Tibial artery (tissue), 4 donors: ENCODE results near the gene APOH.

Experiments
- DNase-seq, 2 donors: peaks; one replicate each; pipeline ENCODE4 v3.0.0-alpha.2; 2019
- H3K27ac ChIP-seq, 2 donors: fragments of 200-600 bp; sonication (generic) in 1 of 2; 1 replicate in 1 of 2; 2 replicates in 1 of 2; pipeline ENCODE4 v1.5.1; 2018 to 2019; ENCODE audit warnings: mild to moderate bottlenecking in 1 of 2
- H3K27me3 ChIP-seq, 2 donors: fragments of 200-600 bp; sonication (generic) in 1 of 2; one replicate each; pipeline versions ENCODE4 v1.5.1 to v1.6.0; 2016 to 2019
- H3K36me3 ChIP-seq, 3 donors: fragments of 200-600 bp; sonication (generic) in 2 of 3; one replicate each; pipeline ENCODE4 v1.5.1; 2016 to 2019; ENCODE audit warnings: mild to moderate bottlenecking in 2 of 3
- H3K4me1 ChIP-seq, 4 donors: fragments of 200-600 bp; sonication (generic) in 2 of 4; 1 replicate in 3 of 4; 2 replicates in 1 of 4; pipeline ENCODE4 v1.5.1; 2016 to 2019
- H3K4me3 ChIP-seq, 2 donors: fragments of 200-600 bp; sonication (generic) in 1 of 2; 1 replicate in 1 of 2; 2 replicates in 1 of 2; pipeline ENCODE4 v1.5.1; 2018 to 2019; ENCODE audit warnings: mild to moderate bottlenecking in 2 of 2
- H3K9me3 ChIP-seq, 3 donors: fragments of 200-600 bp; sonication (generic) in 1 of 3; one replicate each; pipeline ENCODE4 v1.5.1; 2016 to 2019
- intact Hi-C: fragments of 100-400 bp; cut with DNase I; formaldehyde crosslinking; loops from one replicate; pipeline ENCODE4 v1.15.0; 2023; ENCODE audit warnings: low total_unique reads
- TF ChIP-seq, protein P1 (sequence below), 2 experiments: fragments of 200-600 bp in 1 of 2; fragments of 450-650 bp in 1 of 2; IDR thresholded peaks; one replicate each; pipeline ENCODE4 v1.5.1; 2017 to 2019; ENCODE audit warnings: antibody characterized with exemption in 2 of 2, mild to moderate bottlenecking in 1 of 2, moderate library complexity in 1 of 2

APOH gene

DNA sequence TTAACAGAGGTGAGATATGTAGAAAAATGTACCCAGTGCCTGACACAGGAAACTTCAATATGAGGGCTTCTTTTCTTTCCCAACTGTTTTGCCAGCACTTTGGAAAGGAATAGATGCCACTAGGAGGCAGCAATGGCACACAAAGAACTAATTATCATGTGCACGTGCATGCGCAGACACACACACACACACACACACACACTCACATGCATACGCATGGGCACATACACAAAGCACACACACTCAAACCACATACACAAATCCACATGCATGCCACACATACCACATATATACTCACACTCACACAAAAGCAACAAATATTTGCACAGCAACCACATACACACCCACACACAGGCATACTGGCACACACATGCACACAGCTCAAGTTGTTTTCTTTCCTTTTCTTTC lies 28.5 kb downstream of the APOH start:
- Histone ChIP-seq H3K27me3 (no peaks in the 10 kb centered on the region), H3K9me3 (no peaks in the 10 kb centered on the region), H3K36me3 (no peaks in the 10 kb centered on the region), H3K4me3 (no peak overlapping the region), H3K27ac (no peak overlapping the region), H3K4me1 (no peaks in the 10 kb centered on the region)
- intact Hi-C loops, result no loop called here
- TF ChIP-seq, protein P1, sequence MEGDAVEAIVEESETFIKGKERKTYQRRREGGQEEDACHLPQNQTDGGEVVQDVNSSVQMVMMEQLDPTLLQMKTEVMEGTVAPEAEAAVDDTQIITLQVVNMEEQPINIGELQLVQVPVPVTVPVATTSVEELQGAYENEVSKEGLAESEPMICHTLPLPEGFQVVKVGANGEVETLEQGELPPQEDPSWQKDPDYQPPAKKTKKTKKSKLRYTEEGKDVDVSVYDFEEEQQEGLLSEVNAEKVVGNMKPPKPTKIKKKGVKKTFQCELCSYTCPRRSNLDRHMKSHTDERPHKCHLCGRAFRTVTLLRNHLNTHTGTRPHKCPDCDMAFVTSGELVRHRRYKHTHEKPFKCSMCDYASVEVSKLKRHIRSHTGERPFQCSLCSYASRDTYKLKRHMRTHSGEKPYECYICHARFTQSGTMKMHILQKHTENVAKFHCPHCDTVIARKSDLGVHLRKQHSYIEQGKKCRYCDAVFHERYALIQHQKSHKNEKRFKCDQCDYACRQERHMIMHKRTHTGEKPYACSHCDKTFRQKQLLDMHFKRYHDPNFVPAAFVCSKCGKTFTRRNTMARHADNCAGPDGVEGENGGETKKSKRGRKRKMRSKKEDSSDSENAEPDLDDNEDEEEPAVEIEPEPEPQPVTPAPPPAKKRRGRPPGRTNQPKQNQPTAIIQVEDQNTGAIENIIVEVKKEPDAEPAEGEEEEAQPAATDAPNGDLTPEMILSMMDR (IDR thresholded peaks at IDR 0.05), result peak in 1 of 2 experiments; percentile 12
- no peak for DNase-seq

DNA sequence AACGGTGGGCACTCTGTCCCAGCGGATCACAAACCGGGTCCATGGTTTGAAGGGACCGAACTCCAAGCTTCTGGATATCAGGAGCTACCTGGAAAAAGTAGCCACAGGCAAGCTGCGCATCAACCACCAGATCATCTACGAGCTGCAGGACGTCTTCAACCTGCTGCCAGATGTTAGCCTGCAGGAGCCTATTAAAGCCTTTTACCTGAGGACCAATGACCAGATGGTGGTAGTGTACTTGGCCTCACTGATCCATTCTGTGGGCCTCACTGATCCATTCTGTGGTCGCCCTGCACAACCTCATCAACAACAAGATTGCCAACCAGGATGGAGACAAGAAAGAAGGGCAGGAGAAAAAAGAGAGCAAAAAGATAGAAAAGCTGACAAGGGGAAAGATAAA lies 31.0 kb downstream of the APOH start:
- Histone ChIP-seq H3K27ac (no peak overlapping the region), H3K9me3 (no peaks in the 10 kb centered on the region), H3K4me1 (no peaks in the 10 kb centered on the region), H3K4me3 (no peak overlapping the region), H3K36me3 (no peaks in the 10 kb centered on the region), H3K27me3 (no peaks in the 10 kb centered on the region)
- intact Hi-C loops, result no loop called here
- DNase-seq, result no peak
- TF ChIP-seq, protein P1 (IDR thresholded peaks at IDR 0.05), result no peak

DNA sequence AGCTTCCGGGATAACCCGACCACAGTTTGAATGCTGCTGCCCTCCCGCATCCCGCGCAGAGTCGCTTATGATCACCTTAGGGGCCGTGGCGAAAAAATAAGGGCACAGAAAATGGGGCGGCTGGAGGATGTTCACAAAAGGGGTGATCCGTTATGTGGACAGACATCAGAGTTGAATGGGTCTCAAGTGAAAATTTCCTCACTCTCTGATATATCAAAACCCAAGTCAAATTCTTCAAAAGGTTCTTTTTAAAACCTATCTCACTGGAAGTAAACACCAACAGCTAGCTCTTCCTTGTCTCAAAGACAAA lies 36.9 kb downstream of the APOH start:
- TF ChIP-seq, protein P1 (IDR thresholded peaks at IDR 0.05), result no peak

DNA sequence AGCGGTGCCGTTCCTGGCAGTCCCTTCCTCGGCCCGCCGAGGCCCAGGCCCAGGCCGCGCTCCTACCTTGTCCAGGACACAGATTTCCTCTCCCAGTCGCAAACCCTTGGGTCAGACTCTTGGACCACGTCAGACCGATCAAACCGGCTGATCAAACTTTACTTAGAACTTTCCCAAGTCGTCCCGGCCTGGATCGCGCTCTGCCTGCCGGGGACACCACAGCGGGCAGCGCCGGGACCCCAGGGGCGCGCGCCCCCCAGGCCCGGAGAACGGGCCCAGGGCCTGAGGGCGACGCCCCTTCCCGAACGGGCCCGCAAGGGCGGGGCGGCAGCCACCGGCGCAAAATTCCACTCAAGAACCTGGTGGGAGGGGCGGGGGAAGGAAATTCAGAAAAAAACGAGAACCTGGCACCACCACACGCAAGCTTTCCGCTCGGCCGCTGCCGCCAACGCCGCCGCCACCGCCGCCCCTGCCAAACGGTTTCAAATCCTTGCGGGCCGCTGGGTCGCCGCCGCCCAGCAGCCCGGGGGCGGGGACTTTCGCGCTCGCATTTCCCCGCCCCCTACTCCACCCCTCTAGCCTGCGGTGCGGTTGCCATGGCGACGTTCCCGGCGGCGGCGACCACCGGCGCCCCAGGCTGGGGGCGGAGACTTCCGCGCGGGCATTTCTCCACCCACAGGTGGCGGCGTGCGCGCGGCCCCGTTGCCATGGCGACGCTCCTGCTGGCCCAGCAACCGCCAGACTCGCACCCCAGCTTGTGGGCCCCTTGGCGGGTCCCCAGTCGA lies 37.4 kb downstream of the APOH start, which contains the start of gene CEP112:
Gene CEP112 (minus strand): TSS at position 541 of the 785 bp plus-strand sequence.
- intact Hi-C loops, result no loop called here
- Histone ChIP-seq H3K4me1 (peaks cover 0 to 34% (median 19%) of the 10 kb centered on the region in 4 donors), H3K9me3 (no peaks in the 10 kb centered on the region), H3K36me3 (no peaks in the 10 kb centered on the region), H3K4me3 (peak within 1 kb of the TSS; percentile 62 to 79), H3K27me3 (no peaks in the 10 kb centered on the region), H3K27ac (peak within 1 kb of the TSS; percentile 70 to 79)
- TF ChIP-seq, protein P1 (IDR thresholded peaks at IDR 0.05), result no peak
- peak; percentile 56 to 73 for DNase-seq

More for the DNA sequence above, 36.9 kb downstream of the APOH start:
- H3K4me1 ChIP-seq, result peaks cover 0 to 34% (median 19%) of the 10 kb centered on the region in 4 donors
- no peaks in the 10 kb centered on the region for H3K9me3 ChIP-seq
- intact Hi-C loops, result no loop called here
- H3K27me3 ChIP-seq, result no peaks in the 10 kb centered on the region
- peak overlapping the region; percentile 62 to 79 for H3K4me3 ChIP-seq
- H3K36me3 ChIP-seq, result no peaks in the 10 kb centered on the region
- no peak for DNase-seq
- H3K27ac ChIP-seq, result peak overlapping the region; percentile 70 to 79

DNA sequence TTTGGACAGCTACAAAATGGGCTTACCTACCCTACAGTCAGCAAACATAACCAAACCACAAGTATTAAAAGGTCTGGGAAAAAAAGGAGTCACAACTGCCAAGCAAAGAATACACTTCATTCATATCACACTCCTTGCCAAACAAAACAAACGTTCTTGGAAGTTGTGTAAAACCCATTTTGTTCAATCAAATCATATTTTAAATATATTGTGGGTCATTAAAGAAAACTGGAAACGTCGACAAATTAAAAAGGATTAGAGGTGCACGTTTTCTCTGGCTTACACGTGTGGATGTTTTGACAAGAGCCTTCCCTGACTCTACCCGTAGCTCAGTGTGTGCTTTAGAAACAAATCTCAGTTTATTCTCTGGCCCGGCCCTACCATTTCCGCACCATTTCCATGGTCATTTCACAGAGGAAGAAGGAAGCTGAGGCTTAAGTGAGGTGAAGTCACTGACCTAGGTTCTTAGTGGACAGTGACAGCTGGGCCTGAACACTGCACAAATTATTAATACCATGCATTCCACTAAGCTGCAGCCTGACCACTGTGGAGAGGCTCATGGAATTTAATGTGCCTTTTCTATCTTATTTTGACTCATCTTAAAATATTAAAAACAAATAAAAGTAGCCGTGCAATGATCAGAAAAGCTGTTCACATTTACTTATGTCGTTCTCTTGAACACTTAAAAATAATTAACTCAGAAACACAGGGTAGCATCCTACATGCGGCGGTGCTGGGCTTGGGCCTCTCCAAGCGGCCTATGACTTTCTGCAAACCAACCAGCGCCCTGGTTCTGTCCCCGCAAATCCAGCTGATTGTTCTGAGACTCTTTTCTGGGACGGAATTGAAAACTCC lies 38.2 kb downstream of the APOH start:
- DNase-seq, result no peak

More for the DNA sequence above, 38.2 kb downstream of the APOH start:
- TF ChIP-seq, protein P1 (IDR thresholded peaks at IDR 0.05), result no peak
- Histone ChIP-seq H3K9me3 (no peaks in the 10 kb centered on the region), H3K36me3 (no peaks in the 10 kb centered on the region), H3K4me3 (peak overlapping the region; percentile 62 to 79), H3K27me3 (no peaks in the 10 kb centered on the region), H3K4me1 (peaks cover 0 to 34% (median 19%) of the 10 kb centered on the region in 4 donors), H3K27ac (peak overlapping the region; percentile 70 to 79)
- intact Hi-C loops, result no loop called here
